ENCODE results near the gene LILRA1.

DNA sequence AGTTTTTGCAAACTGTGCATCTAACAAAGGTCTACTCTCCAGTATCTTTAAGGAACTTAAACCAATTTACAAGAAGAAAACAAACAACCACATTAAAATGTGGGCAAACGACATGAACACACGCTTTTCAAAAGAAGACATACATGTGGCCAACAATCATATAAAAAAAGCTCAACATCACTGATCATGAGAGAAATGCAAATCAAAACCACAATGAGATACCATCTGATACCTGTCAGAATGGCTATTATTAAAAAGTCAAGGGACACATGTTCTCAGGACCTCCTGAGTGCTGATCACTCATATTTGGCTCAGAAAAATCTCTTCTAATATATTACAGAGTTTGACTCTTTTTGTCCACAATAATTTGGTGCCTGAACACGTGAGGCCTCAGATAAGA, 22.6 kb downstream of the LILRA1 start:
- TF ChIP-seq, protein P1, sequence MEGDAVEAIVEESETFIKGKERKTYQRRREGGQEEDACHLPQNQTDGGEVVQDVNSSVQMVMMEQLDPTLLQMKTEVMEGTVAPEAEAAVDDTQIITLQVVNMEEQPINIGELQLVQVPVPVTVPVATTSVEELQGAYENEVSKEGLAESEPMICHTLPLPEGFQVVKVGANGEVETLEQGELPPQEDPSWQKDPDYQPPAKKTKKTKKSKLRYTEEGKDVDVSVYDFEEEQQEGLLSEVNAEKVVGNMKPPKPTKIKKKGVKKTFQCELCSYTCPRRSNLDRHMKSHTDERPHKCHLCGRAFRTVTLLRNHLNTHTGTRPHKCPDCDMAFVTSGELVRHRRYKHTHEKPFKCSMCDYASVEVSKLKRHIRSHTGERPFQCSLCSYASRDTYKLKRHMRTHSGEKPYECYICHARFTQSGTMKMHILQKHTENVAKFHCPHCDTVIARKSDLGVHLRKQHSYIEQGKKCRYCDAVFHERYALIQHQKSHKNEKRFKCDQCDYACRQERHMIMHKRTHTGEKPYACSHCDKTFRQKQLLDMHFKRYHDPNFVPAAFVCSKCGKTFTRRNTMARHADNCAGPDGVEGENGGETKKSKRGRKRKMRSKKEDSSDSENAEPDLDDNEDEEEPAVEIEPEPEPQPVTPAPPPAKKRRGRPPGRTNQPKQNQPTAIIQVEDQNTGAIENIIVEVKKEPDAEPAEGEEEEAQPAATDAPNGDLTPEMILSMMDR (IDR thresholded peaks at IDR 0.05): no peak
- no peak for TF ChIP-seq POLR2AphosphoS5 (IDR thresholded peaks at IDR 0.05)

All from esophagus muscularis mucosa (tissue), 3 donors.